Right kidney (tissue), 1 donor: ENCODE results near the gene ALPL.

ENCODE experiments used
- DNase-seq: peaks from one replicate; pipeline ENCODE4 v3.0.0-alpha.2; 2016

ALPL gene

DNA sequence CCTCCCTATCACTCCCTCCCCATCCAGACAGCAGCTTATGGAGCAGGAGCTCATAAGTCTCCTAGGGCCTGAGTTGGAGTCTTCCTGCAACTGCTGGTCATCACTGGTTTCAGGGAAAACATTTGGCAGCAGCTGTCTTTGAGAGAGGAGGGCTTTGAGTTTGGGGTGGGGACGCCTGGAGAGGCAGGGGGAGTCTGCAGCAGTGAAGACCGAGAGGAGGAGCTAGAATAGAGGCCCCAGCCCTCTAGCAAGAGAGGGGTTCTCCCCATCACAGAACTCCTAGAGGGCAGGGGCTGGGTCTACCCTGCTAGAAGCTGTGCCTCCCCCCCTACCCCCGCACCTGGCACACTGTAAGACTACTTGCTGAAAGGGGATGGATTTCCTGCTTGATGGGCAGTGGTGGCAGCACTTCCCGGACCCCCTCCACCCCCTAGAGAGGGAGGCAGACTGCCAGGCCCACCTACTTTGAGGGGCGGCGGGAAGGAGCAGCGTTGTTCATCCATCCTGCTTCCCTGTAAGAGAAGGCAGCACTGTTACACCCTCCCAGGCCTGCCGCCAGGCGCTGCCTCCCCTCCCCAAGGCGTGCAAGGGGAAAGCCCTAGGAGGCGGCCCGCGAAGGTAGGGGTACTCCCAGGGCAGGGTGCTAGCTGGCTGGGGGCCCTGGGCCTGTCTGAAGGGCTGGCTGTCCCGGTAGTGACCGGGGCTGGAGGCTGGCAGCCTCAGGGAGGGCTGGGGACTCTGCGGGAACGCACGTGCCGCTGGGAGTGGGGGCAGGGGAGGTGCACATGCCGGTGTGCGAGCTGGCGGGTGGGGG, 109.5 kb downstream of the ALPL start:
- no peak for DNase-seq

DNA sequence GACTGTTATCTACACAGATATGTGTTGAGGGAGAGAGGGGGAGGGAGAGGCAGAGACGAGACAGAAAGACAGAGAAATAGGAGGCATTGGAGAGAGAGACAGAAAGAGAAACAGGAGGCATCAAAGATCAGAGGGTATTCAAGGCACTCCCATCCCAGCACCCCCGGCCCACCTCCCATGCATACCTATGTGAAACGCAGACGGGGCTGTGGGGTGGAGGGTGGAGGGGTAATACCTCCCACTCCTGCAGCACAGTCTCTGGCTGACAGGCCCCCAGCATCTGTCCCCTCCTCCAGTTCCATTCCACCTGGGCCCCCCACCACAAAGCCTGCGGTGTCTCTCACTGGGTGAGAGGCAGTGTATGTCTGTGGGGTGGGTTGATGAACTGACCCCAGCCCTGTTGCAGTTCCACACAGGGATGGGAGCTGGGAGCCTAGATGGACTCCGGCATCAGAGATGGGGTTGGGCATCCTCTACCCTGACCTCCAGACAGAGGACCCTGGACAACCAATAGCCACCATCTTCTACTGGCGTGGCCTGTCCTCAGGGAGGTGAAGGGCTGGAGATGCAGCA, 110.2 kb downstream of the ALPL start:
- no peak for DNase-seq

DNA sequence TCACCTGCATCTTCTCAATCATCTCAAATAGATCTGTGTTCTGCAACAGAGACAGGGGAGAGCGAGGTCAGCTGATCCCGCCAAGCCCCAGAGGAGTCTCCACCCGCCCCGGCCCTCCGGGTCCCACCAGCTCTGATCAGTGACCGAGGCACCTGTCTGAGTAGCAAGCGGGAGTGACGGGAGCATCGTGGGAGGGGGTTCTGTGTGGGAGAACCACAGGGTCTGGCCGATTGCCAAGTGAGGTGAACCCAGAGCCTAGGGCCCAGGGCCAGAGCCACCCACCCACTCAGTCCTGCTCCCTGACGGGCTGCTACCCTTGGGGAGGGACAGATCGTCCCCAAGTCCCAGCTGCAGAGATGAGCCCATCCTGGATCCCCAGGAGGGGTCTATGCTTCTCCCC, 110.8 kb downstream of the ALPL start:
- no peak for DNase-seq

DNA sequence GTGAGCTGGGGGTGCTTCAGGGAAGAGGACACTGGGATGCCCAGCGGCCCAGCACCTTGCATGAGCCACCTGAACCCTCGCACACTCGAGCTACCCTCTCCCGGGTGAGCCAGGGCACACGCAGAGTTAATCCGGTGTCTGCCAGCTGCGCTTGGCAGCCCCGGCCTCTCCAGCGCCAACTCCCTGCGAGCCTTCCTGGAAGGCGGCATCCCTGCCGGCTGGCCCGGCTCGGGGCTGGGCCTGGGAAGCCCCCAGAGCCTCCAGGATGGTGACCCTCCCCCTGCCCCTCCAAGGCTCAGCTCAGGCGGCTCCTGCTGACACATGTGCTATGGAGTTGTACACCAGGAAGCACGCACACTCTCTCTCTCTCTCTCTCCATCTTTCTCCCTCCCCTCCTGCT, 111.3 kb downstream of the ALPL start:
- peak; percentile 61 for DNase-seq

DNA sequence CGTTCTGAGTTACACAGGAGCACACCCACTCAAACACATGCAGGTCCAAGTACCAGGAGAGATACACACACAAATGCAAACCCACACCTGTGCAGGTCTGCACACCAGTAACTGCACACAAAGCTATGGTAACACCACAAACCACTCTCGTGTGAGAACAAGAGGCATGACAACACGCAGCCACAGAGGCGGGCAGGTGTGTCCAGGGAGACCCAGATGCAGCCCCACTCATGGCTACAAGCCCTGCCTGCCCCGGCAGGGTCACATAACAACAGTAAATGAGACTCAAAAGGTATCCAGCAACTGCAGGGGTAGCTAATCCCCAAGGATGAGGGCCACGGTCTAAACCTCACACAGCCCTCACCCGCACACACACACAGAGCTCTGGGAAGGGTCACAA, 111.8 kb downstream of the ALPL start:
- no peak for DNase-seq

DNA sequence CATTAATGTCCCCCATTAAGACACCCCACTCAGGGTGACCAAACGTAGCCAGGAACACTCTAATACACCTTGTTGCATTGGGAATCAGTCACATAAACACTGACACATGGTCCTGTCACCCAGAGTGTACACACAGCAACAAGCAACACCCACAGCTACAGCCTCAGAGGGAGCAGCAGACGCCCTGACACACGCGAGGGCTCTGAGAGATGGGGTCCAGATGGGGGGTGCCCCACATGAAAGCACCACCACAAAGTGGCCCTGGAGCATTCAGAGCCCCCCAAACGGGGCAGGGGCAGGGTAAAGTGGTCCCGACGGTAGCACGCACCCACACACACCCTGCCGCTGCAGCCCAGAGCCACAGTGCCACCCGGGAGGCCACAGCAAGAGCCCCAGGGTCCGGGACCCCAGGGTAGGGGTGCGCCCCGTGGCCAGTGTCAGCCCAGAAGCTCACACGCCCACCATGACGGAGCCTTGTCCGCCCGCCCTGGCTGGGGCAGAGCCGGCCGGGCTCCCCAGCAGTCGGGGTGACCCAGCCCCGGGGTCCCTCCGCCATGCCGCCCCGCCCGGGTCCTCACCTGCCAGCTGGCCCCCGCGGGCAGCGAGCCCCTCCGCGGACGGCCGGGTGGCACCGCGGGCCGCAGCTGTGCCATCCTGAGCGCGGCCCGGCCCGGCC, 112.7 kb downstream of the ALPL start:
- no peak for DNase-seq

DNA sequence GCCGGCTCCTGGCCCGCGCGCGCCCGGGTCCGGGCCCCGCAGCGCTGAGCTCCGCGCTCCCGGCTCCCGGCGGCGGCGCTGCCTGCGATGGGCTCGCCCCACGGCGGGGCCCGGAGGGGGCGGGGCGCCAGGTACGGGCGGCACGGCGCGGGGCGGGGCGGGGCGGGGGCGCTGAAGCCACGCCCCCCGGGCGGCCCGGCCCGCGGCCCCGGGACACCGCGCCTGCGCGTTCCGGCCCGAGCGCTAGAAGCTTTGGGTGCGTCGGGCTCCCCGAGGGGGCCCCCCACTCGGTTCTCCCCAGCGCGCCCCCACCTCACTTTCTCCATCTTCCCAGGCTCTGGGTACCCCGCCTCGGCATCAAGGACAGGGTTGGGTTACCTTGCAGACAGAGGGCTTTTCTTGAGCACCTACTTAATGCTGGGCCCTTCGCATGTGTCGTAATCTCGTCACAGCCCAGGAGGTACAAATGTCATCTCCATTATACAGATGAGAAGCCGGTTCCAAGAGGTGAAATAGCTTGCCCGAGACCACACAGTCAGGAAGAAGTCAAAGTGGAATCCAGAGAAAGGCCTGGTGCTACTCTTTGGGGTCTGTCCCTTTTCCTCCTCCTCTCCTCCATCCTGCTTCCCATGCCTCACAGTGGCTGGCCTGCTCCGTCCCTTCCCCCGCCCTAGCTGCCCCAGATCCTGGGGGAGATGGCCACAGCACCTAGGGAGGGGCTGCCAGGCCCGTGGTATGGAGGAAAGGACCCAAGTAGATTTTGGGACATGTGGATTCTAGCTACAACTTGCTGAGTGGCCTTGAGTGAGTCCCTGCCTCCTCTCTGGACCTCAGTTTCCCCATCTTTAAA, 113.5 kb downstream of the ALPL start:
- DNase-seq, result peak; percentile 49

DNA sequence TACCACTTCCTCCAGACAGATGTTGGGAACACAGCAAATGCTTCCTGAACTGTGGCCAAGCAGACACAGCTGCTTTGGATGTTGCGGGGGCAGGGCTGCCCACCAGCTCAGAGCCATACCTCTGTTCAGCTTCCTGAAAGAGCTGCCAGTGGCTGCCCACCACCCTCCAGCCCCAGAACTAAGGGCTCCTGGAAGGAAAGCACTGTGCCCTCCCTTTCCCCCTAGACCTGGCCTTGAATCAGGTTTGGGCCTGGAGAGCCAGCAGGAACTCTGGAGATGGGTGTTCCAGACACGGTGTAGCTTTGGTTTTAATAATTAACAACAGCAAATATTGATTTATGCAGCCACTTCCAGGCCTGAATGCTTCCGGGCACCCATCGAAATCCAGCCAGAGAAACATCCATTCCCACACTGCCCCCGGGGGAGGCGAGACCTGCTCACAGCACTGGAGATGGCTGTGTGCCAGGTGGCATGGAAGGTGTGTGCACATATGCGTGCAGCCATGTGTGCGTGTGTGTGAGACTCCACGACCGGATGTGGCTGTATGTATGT, 114.3 kb downstream of the ALPL start:
- peak; percentile 43 for DNase-seq

DNA sequence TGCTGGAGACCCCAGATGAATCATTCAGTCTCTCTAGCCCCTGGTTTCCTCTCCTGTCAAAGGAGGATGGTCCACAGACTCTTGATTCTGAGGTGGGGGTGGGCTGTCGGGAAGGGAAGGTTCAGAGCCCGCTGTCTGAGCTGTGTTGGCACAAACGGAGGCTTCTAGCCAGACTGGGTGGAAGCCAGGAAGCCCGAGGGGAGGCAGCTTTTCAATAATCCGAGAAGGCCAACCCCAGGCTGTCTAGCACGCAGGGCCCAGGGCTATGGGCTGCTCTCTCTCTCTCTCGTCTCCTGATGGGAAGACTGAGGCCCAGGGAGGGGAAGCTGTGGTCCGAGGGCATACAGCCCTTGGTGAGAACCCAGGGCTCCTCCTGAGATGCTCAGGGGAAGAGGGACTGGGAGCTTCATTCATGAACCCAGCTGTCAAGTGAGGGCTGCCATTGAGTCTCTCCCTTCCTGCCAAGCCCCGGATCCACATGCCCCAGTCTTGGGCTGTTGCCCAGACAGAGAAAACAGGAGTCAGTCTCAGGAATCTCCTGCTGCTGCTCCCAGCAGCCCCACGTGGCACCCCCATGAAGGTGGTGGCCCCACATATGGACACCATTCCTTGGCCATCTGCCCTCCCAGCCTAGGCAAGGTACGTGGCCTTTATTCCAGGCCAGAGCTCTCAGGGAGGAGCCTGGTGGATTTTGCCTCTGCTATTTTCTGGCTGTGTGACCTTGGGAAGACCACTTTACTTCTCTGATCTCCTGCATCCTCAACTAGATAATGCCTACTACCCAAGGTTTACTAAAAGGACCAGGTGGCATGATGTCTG, 115.6 kb downstream of the ALPL start:
- no peak for DNase-seq

DNA sequence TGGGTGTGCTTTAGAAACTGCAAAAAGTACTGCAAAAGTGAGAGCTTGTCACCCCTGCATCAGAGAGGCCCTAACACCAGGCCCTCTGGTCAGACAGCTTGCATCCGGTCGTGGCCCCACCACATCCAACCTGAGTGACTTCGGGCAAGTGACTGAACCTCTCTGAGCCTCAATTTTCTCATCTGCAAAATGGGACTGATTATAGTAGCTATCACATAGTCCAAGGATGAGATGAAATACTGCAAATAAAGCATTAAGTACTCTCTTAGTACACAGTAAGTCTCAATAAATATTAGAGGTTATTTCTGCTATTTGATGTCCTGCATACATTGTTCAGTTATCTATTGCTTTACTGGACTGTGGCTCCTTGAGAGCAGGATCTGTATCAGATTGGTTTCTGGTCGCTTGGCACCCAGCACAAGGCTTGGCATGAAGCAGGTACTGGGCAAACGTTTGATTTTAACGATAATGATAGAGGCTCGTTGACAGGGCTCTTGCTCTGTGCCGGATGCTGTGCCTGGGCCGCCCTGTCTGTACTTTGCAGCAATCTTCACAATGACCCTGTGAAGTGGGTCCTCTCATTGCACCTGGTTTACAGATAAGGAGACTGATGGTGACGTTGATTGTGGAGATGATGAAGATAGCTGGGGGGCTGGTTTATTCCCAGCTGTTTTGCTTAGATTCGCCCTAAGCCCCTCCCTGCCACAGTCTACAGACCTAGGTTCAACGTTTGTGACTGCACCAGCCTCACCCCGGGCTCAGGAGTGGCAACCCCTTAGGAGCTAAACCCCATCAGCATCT, 116.4 kb downstream of the ALPL start:
- no peak for DNase-seq

DNA sequence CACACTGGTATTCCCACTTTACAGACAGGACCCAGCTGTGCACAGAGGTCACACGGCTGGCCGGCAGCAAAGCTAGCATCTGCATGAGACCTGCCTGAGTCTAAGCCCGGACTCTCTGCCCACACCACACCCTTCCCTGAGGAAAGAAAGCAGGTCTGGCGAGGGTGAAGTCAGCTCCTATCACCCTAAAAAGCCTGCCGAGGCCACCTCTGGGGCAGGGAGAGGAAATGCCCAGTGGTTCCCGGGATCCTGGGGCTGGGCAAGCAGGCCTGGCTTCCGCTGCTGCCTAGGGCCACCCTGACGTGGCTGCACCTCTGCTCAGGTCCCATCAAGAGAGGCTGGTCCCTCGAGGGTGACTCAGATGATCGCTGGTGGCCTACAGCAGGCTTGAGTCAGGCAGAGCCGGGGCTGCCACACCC, 117.7 kb downstream of the ALPL start:
- no peak for DNase-seq
